Muscle layer of duodenum (tissue), 2 donors: ENCODE measurements around the gene GALC.

ENCODE experiments used
- H3K27ac ChIP-seq: one replicate; pipeline ENCODE4 v1.7.0; 2013; ENCODE audit warnings: mild to moderate bottlenecking, low read length
- H3K27me3 ChIP-seq: one replicate; pipeline ENCODE4 v1.7.0; 2013; ENCODE audit warnings: low read depth, mild to moderate bottlenecking, control low read depth, low read length
- H3K36me3 ChIP-seq, 2 donors: one replicate each; pipeline ENCODE4 v1.7.0; 2013; ENCODE audit warnings: low read length in 2 of 2, control low read depth in 1 of 2, mild to moderate bottlenecking in 1 of 2; ENCODE audit not compliant: insufficient read depth in 2 of 2, control insufficient read depth in 1 of 2
- H3K4me1 ChIP-seq, 2 donors: one replicate each; pipeline ENCODE4 v1.7.0; 2013; ENCODE audit warnings: low read length in 2 of 2, mild to moderate bottlenecking in 2 of 2, control low read depth in 1 of 2, moderate library complexity in 1 of 2; ENCODE audit not compliant: insufficient read depth in 2 of 2, control insufficient read depth in 1 of 2
- H3K4me3 ChIP-seq, 2 donors: one replicate each; pipeline ENCODE4 v1.7.0; 2013; ENCODE audit warnings: low read length in 2 of 2, low read depth in 1 of 2, mild to moderate bottlenecking in 1 of 2
- H3K9me3 ChIP-seq, 2 donors: one replicate each; pipeline ENCODE4 v1.7.0; 2013; ENCODE audit warnings: low read length in 2 of 2, control low read depth in 1 of 2, mild to moderate bottlenecking in 1 of 2; ENCODE audit not compliant: control insufficient read depth in 1 of 2
- donor health status: healthy.

Gene GALC

GRCh38 chr14:88005978-88006851 is 13.2 kb upstream of the GALC start:
- H3K4me3 ChIP-seq, result peak overlapping the region in 1 of 2 donors; percentile 31
- no peaks in the 10 kb centered on the region for H3K27me3 ChIP-seq

GRCh38 chr14:88005050-88005481 is 12.1 kb upstream of the GALC start, which contains the start of gene GPR65:
GPR65 (plus strand) TSS chr14:88005135; CDS start chr14:88010848, 5,713 bp downstream.
- H3K27ac ChIP-seq, result peak within 1 kb of the TSS; percentile 75
- H3K4me3 ChIP-seq, result peak within 1 kb of the TSS in 1 of 2 donors; percentile 35
- no peaks in the 10 kb centered on the region for H3K9me3 ChIP-seq
- H3K4me1 ChIP-seq, result no peaks in the 10 kb centered on the region
- H3K36me3 ChIP-seq, result no peaks in the 10 kb centered on the region
- H3K27me3 ChIP-seq, result no peaks in the 10 kb centered on the region

More at GRCh38 chr14:88005978-88006851, 13.2 kb upstream of the GALC start:
- Histone ChIP-seq H3K4me1 (no peaks in the 10 kb centered on the region), H3K27ac (peak overlapping the region; percentile 75), H3K36me3 (no peaks in the 10 kb centered on the region), H3K9me3 (no peaks in the 10 kb centered on the region)

GRCh38 chr14:88004506-88005036 is 11.6 kb upstream of the GALC start:
- no peaks in the 10 kb centered on the region for H3K4me1 ChIP-seq
- H3K36me3 ChIP-seq, result no peaks in the 10 kb centered on the region
- no peaks in the 10 kb centered on the region for H3K27me3 ChIP-seq
- no peak overlapping the region for H3K27ac ChIP-seq
- no peaks in the 10 kb centered on the region for H3K9me3 ChIP-seq
- no peak overlapping the region for H3K4me3 ChIP-seq

- Histone ChIP-seq H3K36me3 (no peaks in the 10 kb centered on the region), H3K9me3 (no peaks in the 10 kb centered on the region), H3K27ac (no peak overlapping the region), H3K4me3 (no peak overlapping the region), H3K27me3 (no peaks in the 10 kb centered on the region), H3K4me1 (no peaks in the 10 kb centered on the region)
Observed at GRCh38 chr14:88003425-88003824, 10.4 kb upstream of the GALC start.

GRCh38 chr14:88002421-88003075 is 9.6 kb upstream of the GALC start:
- no peaks in the 10 kb centered on the region for H3K9me3 ChIP-seq
- no peaks in the 10 kb centered on the region for H3K36me3 ChIP-seq
- H3K27ac ChIP-seq, result no peak overlapping the region
- no peaks in the 10 kb centered on the region for H3K4me1 ChIP-seq
- H3K4me3 ChIP-seq, result no peak overlapping the region
- no peaks in the 10 kb centered on the region for H3K27me3 ChIP-seq

- H3K4me3 ChIP-seq, result no peak overlapping the region
- no peaks in the 10 kb centered on the region for H3K9me3 ChIP-seq
- H3K4me1 ChIP-seq, result peaks cover 0 to 10% of the 10 kb centered on the region in 2 donors
- H3K27ac ChIP-seq, result no peak overlapping the region
- no peaks in the 10 kb centered on the region for H3K36me3 ChIP-seq
- H3K27me3 ChIP-seq, result no peaks in the 10 kb centered on the region
Observed at GRCh38 chr14:87999277-87999676, 6.3 kb upstream of the GALC start.

- Histone ChIP-seq H3K4me1 (peaks cover 4 to 13% of the 10 kb centered on the region in 2 donors), H3K27ac (no peak overlapping the region)
Observed at GRCh38 chr14:87998482-87998881, 5.5 kb upstream of the GALC start.

GRCh38 chr14:87996291-87996592 is 3.3 kb upstream of the GALC start:
- Histone ChIP-seq H3K9me3 (no peaks in the 10 kb centered on the region), H3K36me3 (no peaks in the 10 kb centered on the region), H3K27me3 (no peaks in the 10 kb centered on the region), H3K4me1 (peaks cover 12 to 21% of the 10 kb centered on the region in 2 donors), H3K4me3 (no peak overlapping the region), H3K27ac (peak overlapping the region; percentile 36)

More at GRCh38 chr14:87998482-87998881, 5.5 kb upstream of the GALC start:
- Histone ChIP-seq H3K27me3 (no peaks in the 10 kb centered on the region), H3K36me3 (no peaks in the 10 kb centered on the region), H3K4me3 (no peak overlapping the region), H3K9me3 (no peaks in the 10 kb centered on the region)

- no peaks in the 10 kb centered on the region for H3K36me3 ChIP-seq
- peak overlapping the region; percentile 36 for H3K27ac ChIP-seq
- no peaks in the 10 kb centered on the region for H3K9me3 ChIP-seq
- H3K4me1 ChIP-seq, result peaks cover 12 to 21% of the 10 kb centered on the region in 2 donors
- no peaks in the 10 kb centered on the region for H3K27me3 ChIP-seq
- no peak overlapping the region for H3K4me3 ChIP-seq
Observed at GRCh38 chr14:87995500-87996290, 2.7 kb upstream of the GALC start.

GRCh38 chr14:87994974-87995373 is 2.0 kb upstream of the GALC start:
- no peaks in the 10 kb centered on the region for H3K36me3 ChIP-seq
- no peak overlapping the region for H3K4me3 ChIP-seq
- peak overlapping the region; percentile 36 for H3K27ac ChIP-seq
- H3K27me3 ChIP-seq, result no peaks in the 10 kb centered on the region
- no peaks in the 10 kb centered on the region for H3K9me3 ChIP-seq
- H3K4me1 ChIP-seq, result peaks cover 12 to 21% of the 10 kb centered on the region in 2 donors

GRCh38 chr14:87992346-87992717 is 650 bp downstream of the GALC start:
- Histone ChIP-seq H3K36me3 (no peaks in the 10 kb centered on the region), H3K27ac (peak overlapping the region; percentile 99), H3K9me3 (no peaks in the 10 kb centered on the region), H3K27me3 (no peaks in the 10 kb centered on the region), H3K4me3 (peak overlapping the region; percentile 80), H3K4me1 (peaks cover 12 to 21% of the 10 kb centered on the region in 2 donors)
